Measurements from ENCODE around the gene ASIC2.

The ASIC2 gene

DNA sequence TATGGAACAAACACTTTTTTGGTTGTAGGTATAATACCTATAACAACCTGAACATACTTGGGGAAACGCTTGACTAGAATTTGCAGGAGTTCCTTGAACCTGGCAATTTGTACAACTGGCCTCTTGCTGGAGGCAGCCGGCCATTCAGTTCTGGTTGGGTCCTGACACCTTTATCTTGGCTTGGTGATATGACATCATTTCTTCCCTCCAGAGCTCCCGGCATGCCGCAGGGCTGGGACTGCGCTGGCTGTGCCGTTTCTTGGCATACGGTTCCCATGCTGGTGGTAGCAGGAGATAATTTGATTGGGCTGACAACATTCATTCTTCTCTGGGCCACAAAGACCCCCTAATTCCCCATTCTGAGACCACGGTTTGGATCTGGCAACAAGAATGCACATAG lies 87.5 kb downstream of the ASIC2 start:
- TF ChIP-seq, protein P1, sequence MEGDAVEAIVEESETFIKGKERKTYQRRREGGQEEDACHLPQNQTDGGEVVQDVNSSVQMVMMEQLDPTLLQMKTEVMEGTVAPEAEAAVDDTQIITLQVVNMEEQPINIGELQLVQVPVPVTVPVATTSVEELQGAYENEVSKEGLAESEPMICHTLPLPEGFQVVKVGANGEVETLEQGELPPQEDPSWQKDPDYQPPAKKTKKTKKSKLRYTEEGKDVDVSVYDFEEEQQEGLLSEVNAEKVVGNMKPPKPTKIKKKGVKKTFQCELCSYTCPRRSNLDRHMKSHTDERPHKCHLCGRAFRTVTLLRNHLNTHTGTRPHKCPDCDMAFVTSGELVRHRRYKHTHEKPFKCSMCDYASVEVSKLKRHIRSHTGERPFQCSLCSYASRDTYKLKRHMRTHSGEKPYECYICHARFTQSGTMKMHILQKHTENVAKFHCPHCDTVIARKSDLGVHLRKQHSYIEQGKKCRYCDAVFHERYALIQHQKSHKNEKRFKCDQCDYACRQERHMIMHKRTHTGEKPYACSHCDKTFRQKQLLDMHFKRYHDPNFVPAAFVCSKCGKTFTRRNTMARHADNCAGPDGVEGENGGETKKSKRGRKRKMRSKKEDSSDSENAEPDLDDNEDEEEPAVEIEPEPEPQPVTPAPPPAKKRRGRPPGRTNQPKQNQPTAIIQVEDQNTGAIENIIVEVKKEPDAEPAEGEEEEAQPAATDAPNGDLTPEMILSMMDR (IDR thresholded peaks at IDR 0.05; ENCODE audit: control insufficient read depth, insufficient read depth, low read depth, low read length, missing control alignments) = no peak
- H3K4me3 ChIP-seq (ENCODE audit: control insufficient read depth, low read depth, low read length) = no peak overlapping the region
- DNase-seq (ENCODE audit: low read depth) = no peak

DNA sequence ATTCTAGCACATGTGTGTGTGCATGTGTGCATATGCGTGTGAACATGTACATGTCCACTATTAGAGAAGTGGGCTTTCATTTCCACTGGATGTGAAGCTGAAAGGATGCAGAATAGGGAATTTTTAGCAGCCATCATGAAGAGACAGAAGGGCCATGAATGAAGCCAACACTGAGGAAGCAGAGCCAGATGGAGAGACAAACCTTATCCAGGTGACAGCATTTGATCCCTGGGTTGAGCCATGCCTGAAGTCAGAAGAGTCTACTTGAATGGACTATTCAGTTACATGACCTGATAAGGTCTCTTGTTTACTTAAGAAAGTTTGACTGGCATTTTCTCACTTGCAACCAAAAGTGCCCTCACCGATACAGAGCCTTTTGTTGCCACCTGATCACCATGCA lies 88.4 kb downstream of the ASIC2 start:
- TF ChIP-seq, protein P1 (IDR thresholded peaks at IDR 0.05; ENCODE audit: control insufficient read depth, insufficient read depth, low read depth, low read length, missing control alignments) = no peak
- no peak overlapping the region for H3K4me3 ChIP-seq (ENCODE audit: control insufficient read depth, low read depth, low read length)
- no peak for DNase-seq (ENCODE audit: low read depth)

DNA sequence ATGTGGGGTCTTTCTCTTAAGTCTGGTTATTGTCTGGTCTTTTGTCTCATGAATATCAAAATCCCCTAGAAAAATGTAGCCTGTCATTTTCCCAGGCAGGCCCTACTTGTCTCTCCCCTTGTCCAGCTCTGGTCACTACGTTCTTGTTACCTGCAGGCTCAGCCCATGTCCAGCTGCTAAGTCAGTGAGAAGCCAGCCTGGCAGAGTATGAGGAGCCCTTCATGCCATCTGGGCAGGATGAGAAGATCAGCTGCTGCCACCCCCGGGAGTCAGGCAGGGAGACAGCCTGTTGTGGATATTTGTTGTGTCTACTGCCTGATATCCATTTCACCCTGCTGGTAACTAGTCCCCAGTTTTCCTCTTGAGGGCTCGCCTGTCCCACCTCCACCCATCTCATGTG lies 88.9 kb downstream of the ASIC2 start:
- TF ChIP-seq, protein P1 (IDR thresholded peaks at IDR 0.05; ENCODE audit: control insufficient read depth, insufficient read depth, low read depth, low read length, missing control alignments) = no peak
- DNase-seq (ENCODE audit: low read depth) = no peak
- H3K4me3 ChIP-seq (ENCODE audit: control insufficient read depth, low read depth, low read length) = no peak overlapping the region

DNA sequence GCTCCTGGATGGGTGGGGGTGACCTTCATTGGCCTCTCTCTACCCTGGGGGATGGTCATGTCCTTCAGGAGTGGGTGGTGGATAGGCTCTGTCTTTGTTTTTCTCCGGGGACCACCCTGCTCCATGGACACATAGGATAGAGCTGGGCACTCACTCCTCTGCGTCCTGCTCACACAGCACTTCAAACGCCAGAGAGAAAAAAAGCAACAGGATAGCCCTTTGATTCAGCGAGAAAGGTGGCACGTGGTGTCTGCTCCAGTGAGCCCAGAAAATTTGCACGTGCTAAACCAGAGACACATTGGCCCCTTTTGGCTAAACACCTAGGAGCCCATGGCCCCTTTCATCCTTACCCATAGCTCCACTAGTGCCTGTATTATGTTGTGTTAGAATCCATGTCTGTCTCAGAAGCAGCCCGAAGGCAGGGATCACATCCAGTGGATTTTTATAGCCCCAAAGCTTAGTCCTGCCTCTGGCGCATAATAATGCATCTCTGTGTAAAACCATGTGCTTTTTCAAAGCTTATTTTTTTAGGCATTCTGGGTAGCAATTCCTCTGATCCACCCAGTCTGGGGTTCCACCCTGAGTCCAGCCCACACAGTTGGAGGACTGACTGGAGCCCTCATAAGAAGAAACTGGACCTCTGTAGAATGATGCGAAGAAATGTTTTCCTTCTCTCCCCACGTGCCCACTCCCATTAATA lies 90.1 kb downstream of the ASIC2 start:
- TF ChIP-seq, protein P1 (IDR thresholded peaks at IDR 0.05; ENCODE audit: control insufficient read depth, insufficient read depth, low read depth, low read length, missing control alignments) = no peak
- no peak overlapping the region for H3K4me3 ChIP-seq (ENCODE audit: control insufficient read depth, low read depth, low read length)
- DNase-seq (ENCODE audit: low read depth) = no peak

DNA sequence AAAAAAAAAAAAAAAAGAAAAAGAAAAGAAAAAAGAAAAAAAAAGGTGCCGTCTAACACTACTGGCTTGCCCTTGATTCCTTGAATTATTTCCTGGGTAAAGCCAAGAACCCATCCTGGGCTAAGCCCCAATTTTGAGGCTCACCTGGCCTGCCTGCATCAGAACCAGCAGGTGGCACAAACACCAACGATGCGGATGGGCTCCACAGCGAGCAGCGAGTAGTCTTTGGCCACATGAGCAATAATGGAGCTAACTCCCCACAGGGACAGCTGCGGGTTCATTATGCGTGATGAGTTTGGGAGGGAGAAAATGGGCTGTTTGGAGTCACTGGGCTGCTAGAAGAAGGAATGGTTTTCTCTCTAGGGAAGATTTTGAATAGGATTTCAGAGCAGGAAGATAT lies 91.1 kb downstream of the ASIC2 start:
- H3K4me3 ChIP-seq (ENCODE audit: control insufficient read depth, low read depth, low read length) = no peak overlapping the region
- DNase-seq (ENCODE audit: low read depth) = no peak
- TF ChIP-seq, protein P1 (IDR thresholded peaks at IDR 0.05; ENCODE audit: control insufficient read depth, insufficient read depth, low read depth, low read length, missing control alignments) = no peak

DNA sequence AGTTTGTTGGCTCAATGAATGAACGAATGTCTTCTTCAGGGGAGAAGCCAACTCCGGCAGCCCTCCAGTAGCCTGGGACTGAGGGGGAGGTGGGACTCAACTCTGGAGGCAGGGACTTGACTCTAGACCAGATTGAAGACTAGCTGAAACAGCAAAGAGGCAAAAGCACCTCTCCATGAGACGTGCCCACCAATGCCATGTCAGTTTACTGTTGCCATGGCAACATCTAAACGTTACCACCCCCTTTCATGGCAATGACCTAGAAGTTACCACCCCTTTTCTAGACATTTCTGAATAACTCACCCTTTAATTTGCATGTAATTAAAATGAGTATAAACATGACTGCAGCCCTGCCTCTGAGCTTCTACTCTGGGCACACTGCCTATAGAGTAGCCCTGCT lies 91.8 kb downstream of the ASIC2 start:
- TF ChIP-seq, protein P1 (IDR thresholded peaks at IDR 0.05; ENCODE audit: control insufficient read depth, insufficient read depth, low read depth, low read length, missing control alignments) = no peak
- no peak overlapping the region for H3K4me3 ChIP-seq (ENCODE audit: control insufficient read depth, low read depth, low read length)
- no peak for DNase-seq (ENCODE audit: low read depth)
